K562 (cell line): Measurements from ENCODE around the gene TTC39A. TPM values are rescaled to one million over a fixed set of nuclear protein-coding genes. Genes with fewer than 3 reads are reported as not detected.

Experiments used
- ATAC-seq: fragments of 200-7000 bp; cut with Tn5 transposase; 3 replicates; pipeline ENCODE4 v1.9.1; 2020; ENCODE audit warnings: moderate library complexity
- BruUV-seq: library from RNA; stranded (reverse); fragments of 400-500 nt; replicated peaks from 2 replicates; lab custom pipeline; 2021; lab: Mats Ljungman, UMichigan
- CTCF ChIA-PET: fragments of 300-600 bp; formaldehyde crosslinking; extraction: SDS; loops from one replicate; lab custom pipeline; 2021; ENCODE audit warnings: low intra/inter-chr PET ratio; lab: Yijun Ruan, JAX
- POLR2A ChIA-PET: fragments of 300-600, 350-650 bp; sonication (Branson Sonifier 250); formaldehyde crosslinking; extraction: SDS; loops from one replicate; lab custom pipeline; 2021; ENCODE audit warnings: antibody characterized with exemption, inconsistent platforms; lab: Yijun Ruan, JAX
- DNase-seq, 4 experiments: peaks; one replicate each; pipeline versions ENCODE4 v3.0.0 to v3.0.0-alpha.2; 2011 to 2018; ENCODE audit warnings: low spot score in 3 of 4, mixed read lengths in 3 of 4; ENCODE audit errors: extremely low read depth in 1 of 4
- FAIRE-seq: peaks from 2 replicates; lab custom pipeline; 2011; peaks lifted over from hg19 to GRCh38; lab: Jason Lieb, UNC
- H2AFZ ChIP-seq: 2 replicates; pipeline ENCODE4 v1.6.0; 2011; ENCODE audit warnings: low read depth, low read length, control low read depth, inconsistent platforms
- H3K27ac ChIP-seq: fragments of 200-600 bp; 3 replicates; pipeline ENCODE4 v1.8.0; 2011; ENCODE audit warnings: low read depth, mild to moderate bottlenecking, control low read depth, inconsistent platforms, low read length, moderate library complexity, mixed read lengths; ENCODE audit errors: extremely low read depth
- H3K27me3 ChIP-seq, 2 experiments: fragments of 300-600 bp in 1 of 2; 2 replicates in 1 of 2; 3 replicates in 1 of 2; pipeline versions ENCODE4 v1.6.0 to v1.8.0; 2011; ENCODE audit warnings: inconsistent platforms in 2 of 2, low read length in 2 of 2, mild to moderate bottlenecking in 1 of 2, mixed read lengths in 1 of 2, moderate library complexity in 1 of 2; ENCODE audit not compliant: control insufficient read depth in 2 of 2, insufficient read depth in 2 of 2
- H3K36me3 ChIP-seq: fragments of 300-600 bp; 3 replicates; pipeline ENCODE4 v1.8.0; 2011; ENCODE audit warnings: mild to moderate bottlenecking, low read length, inconsistent platforms; ENCODE audit not compliant: control insufficient read depth, insufficient read depth
- H3K4me1 ChIP-seq, 2 experiments: fragments of 200-600 bp in 1 of 2; replicated peaks in 1 of 2; 2 replicates in 1 of 2; 3 replicates in 1 of 2; pipeline versions ENCODE4 v1.5.1 to v1.8.0; 2011; ENCODE audit warnings: inconsistent platforms in 2 of 2, low read length in 2 of 2, mild to moderate bottlenecking in 1 of 2, mixed read lengths in 1 of 2, moderate library complexity in 1 of 2; ENCODE audit not compliant: control insufficient read depth in 2 of 2, insufficient read depth in 2 of 2
- H3K4me2 ChIP-seq: 2 replicates; pipeline ENCODE4 v1.6.1; 2011; ENCODE audit warnings: low read length, control low read depth, inconsistent platforms, mixed read lengths; ENCODE audit not compliant: insufficient read depth
- H3K4me3 ChIP-seq: fragments of 200-600 bp; sonication (generic), shearing (Covaris generic); 2 replicates; pipeline ENCODE4 v1.5.1; 2016; ENCODE audit warnings: control low read depth, inconsistent platforms
- H3K79me2 ChIP-seq: fragments of 200-600 bp; 3 replicates; pipeline ENCODE4 v1.8.0; 2011; ENCODE audit warnings: low read length, inconsistent platforms; ENCODE audit not compliant: control insufficient read depth, insufficient read depth
- H3K9ac ChIP-seq, 2 experiments: 2 replicates each; pipeline versions ENCODE4 v1.6.0 to v1.6.1; 2011; ENCODE audit warnings: low read depth in 2 of 2, low read length in 2 of 2, control low read depth in 1 of 2, inconsistent platforms in 1 of 2, mild to moderate bottlenecking in 1 of 2, mixed read lengths in 1 of 2; ENCODE audit not compliant: insufficient read depth in 1 of 2
- H3K9me1 ChIP-seq: one replicate; pipeline ENCODE4 v1.6.0; 2011; ENCODE audit warnings: inconsistent platforms, mild to moderate bottlenecking, low read length, moderate library complexity; ENCODE audit not compliant: control insufficient read depth, insufficient read depth
- H3K9me3 ChIP-seq: replicated peaks from 2 replicates; pipeline ENCODE4 v1.5.1; 2011; ENCODE audit warnings: low read depth, low read length, inconsistent platforms; ENCODE audit not compliant: control insufficient read depth, insufficient read depth
- H4K20me1 ChIP-seq: replicated peaks from 2 replicates; pipeline ENCODE4 v1.6.1; 2011; ENCODE audit warnings: low read length, inconsistent platforms, mixed read lengths; ENCODE audit not compliant: control insufficient read depth, insufficient read depth
- ADNP ChIP-seq: fragments of 200-800 bp; sonication (Bioruptor generic); IDR thresholded peaks from 2 replicates; pipeline ENCODE4 v1.6.1; 2016; ENCODE audit warnings: missing genetic modification characterization, missing compliant biosample characterization
- BCOR ChIP-seq: fragments of 450-650 bp; IDR thresholded peaks from 2 replicates; pipeline ENCODE4 v1.6.1; 2016
- ELF2 ChIP-seq: fragments of 250-450 bp; sonication (Bioruptor Pico); IDR thresholded peaks from 2 replicates; pipeline ENCODE4 v1.5.0; 2021; ENCODE audit warnings: mild to moderate bottlenecking
- NR2C1 ChIP-seq, 2 experiments: fragments of 450-650 bp; IDR thresholded peaks; 2 replicates each; pipeline ENCODE4 v1.6.1; 2017; ENCODE audit warnings: mild to moderate bottlenecking in 2 of 2, antibody characterized with exemption in 1 of 2, inconsistent platforms in 1 of 2, missing compliant biosample characterization in 1 of 2, missing genetic modification characterization in 1 of 2
- RBM25 ChIP-seq: fragments of 200-400 bp; formaldehyde crosslinking; IDR thresholded peaks from 2 replicates; pipeline ENCODE4 v1.6.1; 2018; ENCODE audit warnings: low read length, low read depth, moderate library complexity; ENCODE audit not compliant: severe bottlenecking
- ZFP36 ChIP-seq: fragments of 150-350 bp; IDR thresholded peaks from 2 replicates; pipeline ENCODE4 v1.6.1; 2018; ENCODE audit warnings: low read length, low read depth; ENCODE audit not compliant: partially characterized antibody
- ZNF717 ChIP-seq: fragments of 250-450 bp; sonication (Bioruptor Pico); IDR thresholded peaks from 2 replicates; pipeline ENCODE4 v1.5.0; 2021
- in situ Hi-C: fragments of 300-500 bp; cut with MboI; formaldehyde crosslinking; loops from 4 replicates; pipeline ENCODE4 v1.15.0; 2018; ENCODE audit warnings: inconsistent platforms, mixed read lengths
- intact Hi-C: fragments of 100-400 bp; cut with micrococcal nuclease; formaldehyde crosslinking; loops from 2 replicates; pipeline ENCODE4 v1.14.2; 2022
- polyA plus RNA-seq, 8 experiments: library from polyadenylated mRNA; depleted of rRNA in 4 of 8; stranded (reverse) in 5 of 8; unstranded in 3 of 8; fragments of >200 nt; fragmentation: Nextera tagmentation in 2 of 8; fragmentation: Illumina TruSeq in 1 of 8; extraction: Ambion mirVana in 2 of 8; extraction: Trizol in 1 of 8; gene quantifications; 2 replicates each; pipeline versions ENCODE4 v1.2.1 to v1.2.3, GENCODE V29; 2011 to 2014; ENCODE audit warnings: inconsistent platforms in 1 of 8, missing spikeins in 1 of 8
- total RNA-seq, 7 experiments: library from RNA; depleted of rRNA in 6 of 7; stranded (reverse); fragments of >200 nt in 6 of 7; fragmentation: Illumina TruSeq in 2 of 7; extraction: Trizol in 2 of 7; gene quantifications; 2 replicates each; pipeline versions ENCODE4 v1.2.1 to v1.2.3, GENCODE V29; 2011 to 2021; ENCODE audit warnings: low replicate concordance in 1 of 7

The TTC39A gene
- total and polyA plus RNA-seq, 9 of the 15 experiments (the other 6 are each of a cell fraction or from before 2014, with no cell fraction given): 0.18 to 0.82 (median 0.35) TPM

DNA sequence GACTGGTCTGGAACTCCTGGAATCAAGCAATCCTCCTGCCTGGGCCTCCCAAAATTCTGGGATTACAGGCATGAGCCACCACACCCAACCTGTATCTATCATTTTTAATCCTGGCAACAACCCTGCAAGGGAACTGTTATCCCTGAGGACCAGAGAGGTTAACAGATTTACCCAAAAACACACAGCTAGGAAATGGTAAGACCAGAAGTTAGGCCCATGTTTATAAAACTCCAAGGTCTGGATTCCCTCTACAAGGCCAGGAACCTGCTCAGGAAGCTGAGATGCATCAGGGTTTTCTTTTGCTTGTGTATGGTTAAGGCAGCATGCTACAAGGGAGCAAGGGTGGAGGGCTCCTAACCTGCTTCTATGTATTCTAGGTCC lies 17.8 kb upstream of the TTC39A start:
- Histone ChIP-seq H3K9me3 (no peaks in the 10 kb centered on the region), H3K4me3 (no peak overlapping the region), H3K4me1 (peaks cover 0 to 14% of the 10 kb centered on the region in 2 experiments; a peak in 2 of 5 replicates), H3K27me3 (peaks cover 0 to 8% of the 10 kb centered on the region in 2 experiments; a peak in 3 of 5 replicates)
- TF ChIP-seq ELF2 (CRISPR knock-in tag) (no peak), ADNP (tag) (0 out of 2 replicates have a peak, but pooled peaks have one; percentile 37), ZFP36 (peak; percentile 73), BCOR (peak; percentile 72; the same call in 1 of the 2 replicates), NR2C1 (IDR thresholded peaks at IDR 0.05) (no peak), NR2C1 (tag; IDR thresholded peaks at IDR 0.05) (no peak), RBM25 (peak; percentile 80), ZNF717 (CRISPR knock-in tag) (no peak)
- TF ChIP-seq, all 486 proteins: peak for 4
- ATAC-seq: no peak
- H3K79me2 ChIP-seq: no peaks in the 10 kb centered on the region
- H3K4me2 ChIP-seq: no peak overlapping the region
- H3K9me1 ChIP-seq: no peaks in the 10 kb centered on the region
- intact Hi-C loops: loop anchor here (10.0 kb wide), 1 partner anchor 417 kb away; no protein-coding TSS in a partner anchor
- in situ Hi-C loops: loop anchor here (10.0 kb wide), 1 partner anchor 187 kb away; no protein-coding TSS in a partner anchor
- no peaks in the 10 kb centered on the region for H3K36me3 ChIP-seq
- H3K27ac ChIP-seq: no peak overlapping the region
- ChIA-PET CTCF (no interaction called here), POLR2A (no interaction called here)
- no peak overlapping the region for H3K9ac ChIP-seq
- H2AFZ ChIP-seq: no peak overlapping the region
- no peak for FAIRE-seq
- BruUV-seq: no TSS peak
- H4K20me1 ChIP-seq: 0 out of 2 replicates have a peak, but pooled peaks cover 3% of the 10 kb centered on the region
- DNase-seq: no peak
